HL-60 (cell line): ENCODE measurements around the gene PIP5K1C.

Source experiments
- DNase-seq, 2 experiments: peaks; one replicate each; pipeline ENCODE4 v3.0.0-alpha.2; 2010 to 2020; ENCODE audit warnings: low read depth in 1 of 2, low spot score in 1 of 2
- H3K27ac ChIP-seq: fragments of 250-450 bp; sonication (Bioruptor Pico); replicated peaks from 2 replicates; pipeline ENCODE4 v1.5.1; 2020; ENCODE audit warnings: mild to moderate bottlenecking, moderate library complexity
- H3K27me3 ChIP-seq: fragments of 250-450 bp; sonication (Bioruptor Pico); 2 replicates; pipeline ENCODE4 v1.5.1; 2021; ENCODE audit warnings: mild to moderate bottlenecking, moderate library complexity; ENCODE audit not compliant: insufficient read depth, poor library complexity, severe bottlenecking
- H3K4me3 ChIP-seq: replicated peaks from 2 replicates; pipeline ENCODE4 v1.5.1; 2011; ENCODE audit warnings: mild to moderate bottlenecking, control low read depth, low read length; ENCODE audit not compliant: insufficient read depth
- GABPA ChIP-seq: IDR thresholded peaks from 2 replicates; pipeline ENCODE4 v1.6.1; 2012; ENCODE audit warnings: low read depth
- POLR2AphosphoS5 ChIP-seq: IDR thresholded peaks from 2 replicates; pipeline ENCODE4 v1.6.1; 2012; ENCODE audit warnings: low read depth
- SPI1 ChIP-seq: IDR thresholded peaks from 2 replicates; pipeline ENCODE4 v1.6.1; 2012; ENCODE audit warnings: low read depth, mild to moderate bottlenecking, borderline replicate concordance
- TF ChIP-seq, protein P1 (sequence below): IDR thresholded peaks from one replicate; pipeline ENCODE4 v1.5.1; 2011; ENCODE audit warnings: low read length, control low read depth, inconsistent platforms; ENCODE audit not compliant: insufficient read depth
- TF ChIP-seq, protein P2 (sequence below): IDR thresholded peaks from 2 replicates; pipeline ENCODE4 v1.6.1; 2012; ENCODE audit warnings: low read depth; ENCODE audit not compliant: insufficient replicate concordance

Gene PIP5K1C

DNA sequence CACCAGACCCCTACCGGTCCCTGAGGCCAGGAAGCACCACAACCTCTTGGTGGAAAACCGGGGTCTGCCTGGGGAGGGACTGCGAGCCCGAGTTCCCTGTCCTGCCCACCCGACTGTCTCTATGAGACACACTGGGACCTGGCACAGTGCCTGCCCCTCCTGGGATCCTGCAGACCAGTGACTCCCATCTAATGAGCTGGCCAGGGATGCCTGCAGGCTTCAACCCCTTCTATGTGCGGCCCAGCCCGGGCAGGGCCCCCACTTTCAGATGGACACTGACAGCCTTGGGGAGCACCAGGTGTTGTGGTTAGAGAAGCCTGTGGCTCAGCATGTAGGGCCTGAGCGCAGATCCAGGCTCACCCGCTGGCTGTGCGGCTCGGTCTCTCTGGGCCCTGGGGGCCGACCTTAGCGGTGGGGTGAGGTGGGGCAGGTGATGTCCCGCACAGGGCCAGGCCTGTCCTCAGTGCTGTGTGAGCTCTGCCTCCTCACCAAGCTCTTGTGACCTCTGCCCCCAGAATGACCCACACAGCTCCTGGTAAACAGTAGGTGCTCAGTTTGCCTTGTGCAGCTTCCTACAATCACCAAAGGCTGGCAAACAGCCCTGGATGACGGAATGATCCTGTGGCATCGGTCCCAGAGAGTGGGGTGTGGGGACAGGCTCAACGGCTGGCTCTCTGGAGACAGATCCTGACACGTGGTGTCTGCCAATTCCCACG lies 55.8 kb downstream of the PIP5K1C start:
- Histone ChIP-seq H3K4me3 (no peak overlapping the region), H3K27me3 (no peaks in the 10 kb centered on the region), H3K27ac (no peak overlapping the region)
- TF ChIP-seq, protein P1, sequence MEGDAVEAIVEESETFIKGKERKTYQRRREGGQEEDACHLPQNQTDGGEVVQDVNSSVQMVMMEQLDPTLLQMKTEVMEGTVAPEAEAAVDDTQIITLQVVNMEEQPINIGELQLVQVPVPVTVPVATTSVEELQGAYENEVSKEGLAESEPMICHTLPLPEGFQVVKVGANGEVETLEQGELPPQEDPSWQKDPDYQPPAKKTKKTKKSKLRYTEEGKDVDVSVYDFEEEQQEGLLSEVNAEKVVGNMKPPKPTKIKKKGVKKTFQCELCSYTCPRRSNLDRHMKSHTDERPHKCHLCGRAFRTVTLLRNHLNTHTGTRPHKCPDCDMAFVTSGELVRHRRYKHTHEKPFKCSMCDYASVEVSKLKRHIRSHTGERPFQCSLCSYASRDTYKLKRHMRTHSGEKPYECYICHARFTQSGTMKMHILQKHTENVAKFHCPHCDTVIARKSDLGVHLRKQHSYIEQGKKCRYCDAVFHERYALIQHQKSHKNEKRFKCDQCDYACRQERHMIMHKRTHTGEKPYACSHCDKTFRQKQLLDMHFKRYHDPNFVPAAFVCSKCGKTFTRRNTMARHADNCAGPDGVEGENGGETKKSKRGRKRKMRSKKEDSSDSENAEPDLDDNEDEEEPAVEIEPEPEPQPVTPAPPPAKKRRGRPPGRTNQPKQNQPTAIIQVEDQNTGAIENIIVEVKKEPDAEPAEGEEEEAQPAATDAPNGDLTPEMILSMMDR: no peak
- TF ChIP-seq, protein P2, sequence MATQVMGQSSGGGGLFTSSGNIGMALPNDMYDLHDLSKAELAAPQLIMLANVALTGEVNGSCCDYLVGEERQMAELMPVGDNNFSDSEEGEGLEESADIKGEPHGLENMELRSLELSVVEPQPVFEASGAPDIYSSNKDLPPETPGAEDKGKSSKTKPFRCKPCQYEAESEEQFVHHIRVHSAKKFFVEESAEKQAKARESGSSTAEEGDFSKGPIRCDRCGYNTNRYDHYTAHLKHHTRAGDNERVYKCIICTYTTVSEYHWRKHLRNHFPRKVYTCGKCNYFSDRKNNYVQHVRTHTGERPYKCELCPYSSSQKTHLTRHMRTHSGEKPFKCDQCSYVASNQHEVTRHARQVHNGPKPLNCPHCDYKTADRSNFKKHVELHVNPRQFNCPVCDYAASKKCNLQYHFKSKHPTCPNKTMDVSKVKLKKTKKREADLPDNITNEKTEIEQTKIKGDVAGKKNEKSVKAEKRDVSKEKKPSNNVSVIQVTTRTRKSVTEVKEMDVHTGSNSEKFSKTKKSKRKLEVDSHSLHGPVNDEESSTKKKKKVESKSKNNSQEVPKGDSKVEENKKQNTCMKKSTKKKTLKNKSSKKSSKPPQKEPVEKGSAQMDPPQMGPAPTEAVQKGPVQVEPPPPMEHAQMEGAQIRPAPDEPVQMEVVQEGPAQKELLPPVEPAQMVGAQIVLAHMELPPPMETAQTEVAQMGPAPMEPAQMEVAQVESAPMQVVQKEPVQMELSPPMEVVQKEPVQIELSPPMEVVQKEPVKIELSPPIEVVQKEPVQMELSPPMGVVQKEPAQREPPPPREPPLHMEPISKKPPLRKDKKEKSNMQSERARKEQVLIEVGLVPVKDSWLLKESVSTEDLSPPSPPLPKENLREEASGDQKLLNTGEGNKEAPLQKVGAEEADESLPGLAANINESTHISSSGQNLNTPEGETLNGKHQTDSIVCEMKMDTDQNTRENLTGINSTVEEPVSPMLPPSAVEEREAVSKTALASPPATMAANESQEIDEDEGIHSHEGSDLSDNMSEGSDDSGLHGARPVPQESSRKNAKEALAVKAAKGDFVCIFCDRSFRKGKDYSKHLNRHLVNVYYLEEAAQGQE: no peak
- TF ChIP-seq POLR2AphosphoS5 (no peak), SPI1 (no peak), GABPA (no peak)
- no peak for DNase-seq

DNA sequence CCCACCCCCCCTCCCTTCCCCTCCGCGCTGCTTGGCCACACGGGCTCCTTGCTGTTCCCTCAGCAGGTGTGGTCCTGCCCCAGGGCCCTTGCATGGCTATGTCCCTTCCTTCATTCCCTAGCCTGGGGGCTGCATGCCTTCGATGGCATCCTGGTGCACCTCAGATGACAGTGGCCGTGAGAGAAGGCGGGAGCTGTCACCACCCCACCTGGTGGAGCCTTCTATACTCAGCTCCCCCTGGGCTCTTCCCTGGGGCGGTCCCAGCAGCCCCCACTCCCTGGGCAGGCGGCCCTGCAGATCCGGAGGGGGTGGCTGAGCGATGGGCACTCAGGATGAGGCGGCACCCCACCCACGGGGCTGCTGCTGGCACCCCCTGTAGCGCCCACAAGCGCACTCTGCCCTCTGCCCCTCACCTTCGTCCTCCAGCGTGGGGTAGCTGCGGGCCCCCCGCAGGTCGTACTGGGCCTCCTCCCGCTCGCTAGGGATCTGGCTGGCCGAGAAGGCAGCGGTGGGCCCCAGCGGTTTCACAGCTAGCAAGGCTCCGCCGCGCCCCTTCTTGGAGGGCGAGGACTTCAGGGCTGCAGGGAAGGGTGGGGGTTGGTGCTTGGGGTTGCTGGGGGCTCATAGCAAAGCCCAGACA lies 56.5 kb downstream of the PIP5K1C start:
- Histone ChIP-seq H3K4me3 (no peak overlapping the region), H3K27me3 (no peaks in the 10 kb centered on the region), H3K27ac (no peak overlapping the region)
- TF ChIP-seq GABPA: no peak
- TF ChIP-seq, protein P2: no peak
- no peak for TF ChIP-seq POLR2AphosphoS5
- TF ChIP-seq, protein P1: no peak
- TF ChIP-seq SPI1: no peak
- no peak for DNase-seq

DNA sequence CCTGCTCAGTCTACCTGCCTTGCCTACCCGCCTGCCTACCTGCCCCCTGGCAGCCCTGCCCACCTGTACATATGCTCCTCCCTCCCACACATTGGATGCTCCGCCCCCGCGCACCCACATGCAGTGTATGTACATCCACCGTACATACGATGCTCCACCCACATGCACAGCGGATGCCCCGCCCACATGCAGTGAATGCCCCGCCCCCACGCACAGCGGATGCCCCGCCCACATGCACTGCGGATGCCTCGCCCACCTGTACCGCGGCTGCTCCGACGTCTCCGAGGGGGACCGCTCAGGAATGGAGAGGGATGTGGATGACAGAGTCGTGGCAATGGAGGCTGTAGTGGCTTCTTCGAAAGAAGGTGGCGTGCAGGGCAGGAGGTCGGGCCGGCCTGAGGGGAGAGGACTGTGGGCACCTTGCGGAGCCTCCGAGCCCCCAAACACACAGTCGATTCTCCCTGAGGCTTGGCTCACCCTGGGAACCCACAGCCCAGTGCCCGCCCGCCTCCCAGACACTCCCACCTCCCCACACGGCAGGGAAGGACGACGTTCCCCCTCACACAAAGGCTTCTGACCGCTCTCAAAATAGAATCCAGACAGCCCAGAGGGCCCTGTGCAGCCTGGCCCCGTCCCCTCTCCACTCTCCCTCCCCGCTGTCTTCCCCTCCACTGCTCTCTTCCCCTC lies 57.1 kb downstream of the PIP5K1C start:
- Histone ChIP-seq H3K27me3 (no peaks in the 10 kb centered on the region), H3K27ac (no peak overlapping the region), H3K4me3 (no peak overlapping the region)
- DNase-seq: no peak
- TF ChIP-seq, protein P2: no peak
- TF ChIP-seq, protein P1: no peak
- no peak for TF ChIP-seq POLR2AphosphoS5
- TF ChIP-seq GABPA: no peak
- no peak for TF ChIP-seq SPI1
